NCI-H2081 (cell line): ENCODE measurements around the gene ARHGEF17.
A peak's percentile ranks its signal among the peaks of the same experiment; 100 is the strongest.
"Not testable (repeated sequence)": the region's sequence is repeated elsewhere in the genome, so short reads cannot be mapped to it uniquely, and the experiment has no call there.

Source experiments
- DNase-seq, 2 experiments: peaks; one replicate each; lab custom pipeline; 2025; lab: John Stamatoyannopoulos, UW

The ARHGEF17 gene

GRCh38 chr11:73271936-73272679 lies 36.0 kb upstream of the ARHGEF17 start, which contains the start of gene P2RY6:
Gene P2RY6 (plus strand): TSS chr11:73272338. CDS start chr11:73296519, 24,181 bp downstream.
- peak in 1 of 2 experiments; percentile 10 for DNase-seq

GRCh38 chr11:73272680-73273038 lies 35.4 kb upstream of the ARHGEF17 start:
- no peak for DNase-seq

- DNase-seq, result no peak
These were observed 34.7 kb upstream of the ARHGEF17 start for GRCh38 chr11:73273222-73273895.

DNA sequence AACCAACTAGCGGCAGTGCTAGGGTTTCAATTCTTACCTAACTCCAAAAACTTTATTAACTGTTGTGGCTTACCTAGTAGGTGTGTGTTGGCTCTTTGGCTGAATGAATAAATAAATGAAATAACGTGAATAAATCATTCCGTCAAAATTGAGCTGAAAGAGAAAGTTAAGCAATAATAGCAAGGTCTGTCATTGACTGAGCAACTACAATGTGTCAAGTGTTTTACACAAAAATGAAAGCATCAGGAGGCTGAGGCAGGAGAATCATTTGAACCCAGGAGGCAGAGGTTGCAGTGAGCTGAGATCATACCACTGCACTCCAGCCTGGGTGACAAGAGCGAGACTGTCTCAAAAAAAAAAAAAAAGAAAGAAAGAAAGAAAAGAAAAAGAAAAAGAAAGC lies 33.9 kb upstream of the ARHGEF17 start:
- not testable (repeated sequence) for DNase-seq

- no peak for DNase-seq
These were observed 33.2 kb upstream of the ARHGEF17 start for GRCh38 chr11:73274722-73275380.

- no peak for DNase-seq
These were observed 32.7 kb upstream of the ARHGEF17 start for GRCh38 chr11:73275381-73275750.

DNA sequence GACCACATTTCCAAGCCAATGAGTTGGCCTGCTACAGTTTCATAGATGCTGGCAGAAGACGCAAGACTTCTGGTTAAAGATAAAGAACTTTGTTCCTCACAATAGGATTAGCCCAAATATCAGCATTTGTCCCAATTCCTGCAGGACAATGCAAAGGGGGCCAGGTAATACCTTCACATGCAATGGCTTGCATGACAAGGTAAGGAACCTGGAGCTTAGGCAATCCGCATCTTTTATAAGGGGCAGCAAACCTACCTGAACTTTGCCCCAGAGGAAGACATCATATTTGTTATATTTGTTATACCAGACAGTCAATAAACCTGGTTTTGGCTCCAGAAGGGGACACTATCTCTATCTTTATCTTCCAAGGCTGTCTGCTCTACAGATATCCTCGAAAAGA lies 30.6 kb upstream of the ARHGEF17 start:
- no peak for DNase-seq

DNA sequence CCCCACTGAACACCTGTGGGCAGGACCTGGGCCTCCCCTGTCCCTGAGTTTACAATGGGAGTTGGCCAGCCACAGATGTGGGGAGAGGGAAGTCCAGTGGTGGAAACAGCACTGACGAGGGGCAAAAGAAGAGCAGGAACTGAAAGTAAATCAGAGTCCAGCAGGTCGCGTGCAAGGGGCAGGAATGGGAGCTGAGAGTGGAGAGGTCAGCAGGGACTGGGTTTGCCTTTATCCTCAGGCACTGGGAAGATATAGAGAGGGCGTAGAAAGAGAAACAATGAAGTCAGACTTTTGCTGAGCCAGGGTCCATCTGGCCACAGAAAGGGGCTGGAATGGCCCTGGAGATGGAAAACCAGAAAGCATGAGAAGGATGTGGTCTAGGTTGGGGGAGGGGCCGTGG lies 27.4 kb upstream of the ARHGEF17 start:
- DNase-seq, result no peak

GRCh38 chr11:73281201-73281741 lies 26.8 kb upstream of the ARHGEF17 start:
- no peak for DNase-seq

DNA sequence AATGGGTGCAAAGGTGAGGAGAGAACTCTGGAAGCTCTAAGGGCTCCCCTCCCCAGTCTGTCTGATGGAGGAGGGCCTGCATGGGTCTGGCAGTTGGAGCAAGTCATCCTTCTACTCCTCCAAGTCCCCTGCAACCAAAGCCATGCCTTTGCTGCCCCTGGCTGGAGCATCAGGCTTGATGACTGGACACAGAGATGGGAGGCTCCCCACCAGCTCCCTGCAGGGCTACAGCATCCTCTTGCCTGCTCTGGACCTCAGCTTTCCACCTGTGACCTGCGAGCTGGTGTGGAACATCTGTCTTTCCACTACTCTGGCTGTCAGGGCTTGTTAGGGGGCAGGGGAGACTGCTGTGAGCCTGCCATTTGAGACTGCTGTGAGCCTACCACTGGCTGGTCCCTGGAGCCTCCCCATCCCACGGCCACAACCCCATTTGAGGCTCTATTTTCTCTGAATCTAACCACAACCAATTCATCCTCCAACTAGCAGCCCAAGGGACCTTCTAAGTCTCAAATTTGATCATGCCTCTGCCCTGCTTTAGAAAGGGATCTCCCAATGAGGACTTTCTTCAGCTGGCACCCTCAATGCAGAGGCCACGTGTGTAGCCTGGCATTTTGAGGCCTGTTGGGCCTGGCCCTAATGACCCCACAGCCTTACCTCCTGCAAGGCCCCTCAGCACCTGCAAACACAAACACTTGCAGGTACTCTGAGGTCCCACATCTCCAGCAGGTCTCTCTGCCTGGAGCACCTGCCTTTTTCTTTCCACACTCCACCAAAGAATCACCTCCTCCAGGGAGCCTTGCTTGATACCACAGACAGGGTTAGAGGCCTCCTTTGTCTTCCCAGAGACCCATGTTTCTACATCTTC lies 26.0 kb upstream of the ARHGEF17 start:
- DNase-seq, result no peak

- DNase-seq, result no peak
These were observed 24.6 kb upstream of the ARHGEF17 start for GRCh38 chr11:73283276-73284000.

DNA sequence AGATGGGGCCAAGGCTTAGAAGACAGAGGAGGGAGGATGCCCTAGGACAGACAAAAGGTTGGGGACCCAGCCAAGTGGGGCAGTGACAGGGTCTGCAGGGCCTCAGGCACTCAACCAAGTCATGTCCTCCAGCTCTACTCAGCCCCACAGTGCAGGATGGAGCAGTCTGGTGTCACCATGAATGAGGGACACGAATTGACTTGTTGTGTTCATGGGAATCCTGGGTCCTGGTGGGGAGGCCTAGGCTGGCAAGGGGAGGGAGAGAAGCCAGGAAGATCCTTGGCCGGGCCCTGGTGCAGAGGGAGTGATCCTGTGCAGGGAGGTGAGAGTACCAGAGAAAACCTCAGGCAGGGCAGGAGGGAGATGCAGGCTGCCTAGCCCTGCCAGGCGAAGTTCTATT lies 24.0 kb upstream of the ARHGEF17 start:
- DNase-seq, result no peak

GRCh38 chr11:73285721-73286120 lies 22.4 kb upstream of the ARHGEF17 start:
- no peak for DNase-seq

GRCh38 chr11:73286240-73286810 lies 21.8 kb upstream of the ARHGEF17 start:
- DNase-seq, result no peak

DNA sequence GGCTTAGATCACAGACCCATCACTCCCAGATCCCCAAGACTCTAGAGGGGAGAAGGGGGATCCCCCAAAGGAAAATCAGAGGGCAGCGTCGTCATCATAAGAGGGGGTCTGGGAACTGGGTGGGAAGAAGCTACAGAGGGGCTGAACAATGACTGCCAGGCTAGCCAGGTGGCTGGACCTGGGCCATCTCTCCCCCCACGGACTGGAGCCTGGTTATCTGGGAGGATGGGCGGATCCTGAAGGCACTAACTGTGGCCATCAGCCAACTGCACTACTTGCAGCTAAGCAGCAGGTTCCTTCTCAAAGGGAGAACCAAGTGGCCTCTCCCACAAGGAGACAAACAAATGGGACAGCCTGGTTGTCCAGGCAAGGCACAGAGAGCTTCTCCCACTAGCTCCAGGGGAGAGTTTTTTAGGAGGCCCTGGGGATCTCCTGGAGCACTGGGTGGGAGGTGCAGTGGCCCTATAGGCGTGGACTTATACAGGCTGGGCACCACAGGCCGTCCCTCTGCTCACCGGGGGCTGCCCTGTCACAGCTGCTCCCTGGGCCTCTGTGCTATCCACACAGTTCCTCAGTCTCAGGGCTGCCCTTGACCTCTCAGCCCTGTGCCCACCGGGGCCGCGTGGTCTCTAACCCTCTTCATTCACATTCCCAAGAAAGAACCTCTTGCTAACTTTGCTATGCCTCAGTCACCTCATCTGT lies 20.5 kb upstream of the ARHGEF17 start:
- no peak for DNase-seq

- no peak for DNase-seq
These were observed 19.7 kb upstream of the ARHGEF17 start for GRCh38 chr11:73288192-73288872.

GRCh38 chr11:73288873-73289707 lies 19.0 kb upstream of the ARHGEF17 start:
- DNase-seq, result peak; percentile 53 to 61

- no peak for DNase-seq
These were observed 17.5 kb upstream of the ARHGEF17 start for GRCh38 chr11:73290536-73290935.

GRCh38 chr11:73291196-73291595 lies 16.9 kb upstream of the ARHGEF17 start:
- no peak for DNase-seq
